WTC11 (cell line): Measurements from ENCODE around the gene ELOVL2.

Source experiments
- CTCF ChIP-seq: fragments of 200-600 bp; IDR thresholded peaks from 2 replicates; pipeline ENCODE4 v1.8.0; 2022; ENCODE audit warnings: antibody characterized with exemption
- ESRRA ChIP-seq: sonication (generic); formaldehyde crosslinking; IDR thresholded peaks from 2 replicates; pipeline ENCODE4 v1.8.1; 2022; ENCODE audit warnings: mild to moderate bottlenecking, missing genetic modification reagents, borderline replicate concordance

GRCh38 chr6:10964684-10965083, 79.4 kb downstream of the ELOVL2 start:
- no peak for TF ChIP-seq CTCF
- no peak for TF ChIP-seq ESRRA (CRISPR knock-in tag)
